DMS53 treated with DMSO at 0.1 percent for 48 hours (cell line): ENCODE results near the gene HOXC6.

Experiments used
- DNase-seq: peaks from one replicate; lab custom pipeline; 2025; ENCODE audit not compliant: unreplicated experiment; lab: John Stamatoyannopoulos, UW

The HOXC6 gene

GRCh38 chr12:54028314-54029201, at the start of gene HOXC6:
Gene HOXC6, plus strand, starts transcription at chr12:54028440. Its CDS starts 82 bp downstream, at chr12:54028522.
- no peak for DNase-seq

- DNase-seq = no peak
Measured at GRCh38 chr12:53978477-53979356, 49.5 kb upstream of the HOXC6 start.

GRCh38 chr12:53980104-53980801, 48.0 kb upstream of the HOXC6 start:
- no peak for DNase-seq

- DNase-seq = no peak
Measured at GRCh38 chr12:53980802-53981496, 47.3 kb upstream of the HOXC6 start.

- no peak for DNase-seq
Measured at GRCh38 chr12:53981634-53982565, 46.3 kb upstream of the HOXC6 start.

- no peak for DNase-seq
Measured at GRCh38 chr12:53982648-53983567, 45.3 kb upstream of the HOXC6 start.

- no peak for DNase-seq
Measured at GRCh38 chr12:53983568-53983949, 44.7 kb upstream of the HOXC6 start.

- no peak for DNase-seq
Measured at GRCh38 chr12:53983950-53984572, 44.2 kb upstream of the HOXC6 start.

- DNase-seq = no peak
Measured at GRCh38 chr12:53984901-53985691, 43.1 kb upstream of the HOXC6 start, which contains the start of gene HOXC10. Gene HOXC10, plus strand, starts transcription at chr12:53985146. Its CDS starts 114 bp downstream, at chr12:53985260.

GRCh38 chr12:53985692-53985993, 42.6 kb upstream of the HOXC6 start:
- DNase-seq = no peak

- DNase-seq = no peak
Measured at GRCh38 chr12:53985994-53986685, 42.1 kb upstream of the HOXC6 start.

GRCh38 chr12:53986686-53987483, 41.4 kb upstream of the HOXC6 start:
- DNase-seq = no peak

GRCh38 chr12:53987787-53988230, 40.4 kb upstream of the HOXC6 start:
- no peak for DNase-seq

GRCh38 chr12:53988541-53989226, 39.6 kb upstream of the HOXC6 start:
- no peak for DNase-seq
